ENCODE results near the gene SCUBE3. TPM values are rescaled to one million over a fixed set of nuclear protein-coding genes. Genes with fewer than 3 reads are reported as not detected.

The SCUBE3 gene
- total and polyA plus RNA-seq, 2 of the 4 experiments (the other 2 are of a cell fraction): 19.9 to 45.5 TPM

GRCh38 chr6:35287671-35288396 lies 74.1 kb downstream of the SCUBE3 start:
- Histone ChIP-seq H3K27ac (ENCODE audit: insufficient read depth, low read length) (peak overlapping the region; percentile 0; the same call in 1 of the 2 replicates), H3K18ac (ENCODE audit: low read depth, low read length) (no peak overlapping the region), H2BK15ac (ENCODE audit: low read depth, low read length) (no peak overlapping the region; the same call in 2 of the 3 replicates), H3K14ac (replicated peaks; ENCODE audit: low read depth, low read length) (no peak overlapping the region; the same call in 1 of the 2 replicates), H3K4me3 (ENCODE audit: insufficient read depth, low read depth, low read length) (no peak overlapping the region), H2AK9ac (replicated peaks; ENCODE audit: low read depth, low read length, poor library complexity) (peak overlapping the region; percentile 52), H2AK5ac (ENCODE audit: low read depth, low read length) (peak overlapping the region; percentile 31; the same call in 1 of the 2 replicates), H2BK120ac (ENCODE audit: low read depth, low read length) (no peak overlapping the region), H3K79me1 (ENCODE audit: low read depth in 1 of 2, low read length in 2 of 2) (no peaks in the 10 kb centered on the region), H3K9me1 (ENCODE audit: insufficient read depth, low read length) (peaks cover 17% of the 10 kb centered on the region), H3K56ac (ENCODE audit: extremely low read depth, insufficient read depth, low read length) (no peak overlapping the region), H4K91ac (ENCODE audit: insufficient read depth, low read depth, low read length) (0 out of 2 replicates have a peak overlapping the region, but pooled peaks have one; percentile 18), H3K36me3 (ENCODE audit: control insufficient read depth, insufficient read depth, low read length) (peaks cover 53% of the 10 kb centered on the region), H2AFZ (replicated peaks; ENCODE audit: low read length, poor library complexity) (no peak overlapping the region), H3K4me1 (ENCODE audit: control insufficient read depth, insufficient read depth, low read length) (peaks cover 16% of the 10 kb centered on the region), H3K4ac (ENCODE audit: low read depth, low read length) (no peak overlapping the region; the same call in 1 of the 2 replicates), H2BK20ac (ENCODE audit: low read depth, low read length) (no peak overlapping the region), H3K23ac (ENCODE audit: low read depth, low read length) (no peak overlapping the region), H2BK5ac (ENCODE audit: low read depth, low read length, poor library complexity, severe bottlenecking) (no peak overlapping the region), H3K9me3 (ENCODE audit: control insufficient read depth, insufficient read depth, low read length) (no peaks in the 10 kb centered on the region), H4K5ac (ENCODE audit: low read depth, low read length) (no peak overlapping the region), H4K20me1 (ENCODE audit: insufficient read depth, low read length) (peaks cover 12% of the 10 kb centered on the region), H3K27me3 (ENCODE audit: control insufficient read depth, insufficient read depth, low read length) (no peaks in the 10 kb centered on the region), H3K9ac (ENCODE audit: low read depth, low read length) (no peak overlapping the region), H3K4me2 (ENCODE audit: low read depth, low read length) (no peak overlapping the region), H4K8ac (ENCODE audit: low read depth in 2 of 2, low read length in 2 of 2) (no peak overlapping the region)
- intact Hi-C loops (cut with micrococcal nuclease): loop anchor here (1.0 kb wide), 1 partner anchor 29 kb away; the partner anchor contains the start of gene ZNF76
- dilution Hi-C loops (cut with HindIII; ENCODE audit: low sequenced_read_pairs, unreplicated experiment): no loop called here
- ATAC-seq (ENCODE audit: low read depth) (peak; percentile 95), DNase-seq (peak; percentile 91)
- 95% methylated on average over 4 of the region's 12 CpGs; no CpG with 5 or more reads in 1 of the 2 experiments for WGBS, 2 experiments (ENCODE audit: extremely low coverage in 2 of 2, insufficient read length in 1 of 2)
- ChIA-PET CTCF (interaction anchor here (0.5 to 1.4 kb wide), 3 partner anchors 19 to 162 kb away, joined by 3 to 4 read pairs (median 3); no protein-coding TSS in a partner anchor), POLR2A (ENCODE audit: unreplicated experiment) (no interaction called here)
- no TSS peak for BruUV-seq (replicated peaks)
- in situ Hi-C loops (cut with MboI; ENCODE audit: low sequenced_read_pairs): no loop called here
- peak; percentile 69 for TF ChIP-seq FOS (IDR thresholded peaks at IDR 0.05; ENCODE audit: low read depth, low read length)
- no peak for TF ChIP-seq MAFK (IDR thresholded peaks at IDR 0.05; ENCODE audit: low read depth, low read length)
- TF ChIP-seq CEBPB (IDR thresholded peaks at IDR 0.05; ENCODE audit: low read depth, low read length): peak; percentile 49
- TF ChIP-seq BHLHE40 (IDR thresholded peaks at IDR 0.05; ENCODE audit: low read depth, low read length): peak; percentile 80
- no peak for TF ChIP-seq RCOR1 (IDR thresholded peaks at IDR 0.05; ENCODE audit: insufficient replicate concordance, low read length)

Data from IMR-90 (cell line).